K562 (cell line): ENCODE data around the gene CDH19. TPM values are rescaled to one million over a fixed set of nuclear protein-coding genes. Genes with fewer than 3 reads are reported as not detected.

ENCODE experiments used
- ATAC-seq: fragments of 200-7000 bp; cut with Tn5 transposase; 3 replicates; pipeline ENCODE4 v1.9.1; 2020; ENCODE audit warnings: moderate library complexity
- BruUV-seq: library from RNA; stranded (reverse); fragments of 400-500 nt; replicated peaks from 2 replicates; lab custom pipeline; 2021; lab: Mats Ljungman, UMichigan
- CTCF ChIA-PET: fragments of 300-600 bp; formaldehyde crosslinking; extraction: SDS; loops from one replicate; lab custom pipeline; 2021; ENCODE audit warnings: low intra/inter-chr PET ratio; lab: Yijun Ruan, JAX
- POLR2A ChIA-PET: fragments of 300-600, 350-650 bp; sonication (Branson Sonifier 250); formaldehyde crosslinking; extraction: SDS; loops from one replicate; lab custom pipeline; 2021; ENCODE audit warnings: antibody characterized with exemption, inconsistent platforms; lab: Yijun Ruan, JAX
- DNase-seq, 4 experiments: peaks; one replicate each; pipeline versions ENCODE4 v3.0.0 to v3.0.0-alpha.2; 2011 to 2018; ENCODE audit warnings: low spot score in 3 of 4, mixed read lengths in 3 of 4; ENCODE audit errors: extremely low read depth in 1 of 4
- FAIRE-seq: peaks from 2 replicates; lab custom pipeline; 2011; peaks lifted over from hg19 to GRCh38; lab: Jason Lieb, UNC
- H2AFZ ChIP-seq: 2 replicates; pipeline ENCODE4 v1.6.0; 2011; ENCODE audit warnings: low read depth, low read length, control low read depth, inconsistent platforms
- H3K27ac ChIP-seq: fragments of 200-600 bp; 3 replicates; pipeline ENCODE4 v1.8.0; 2011; ENCODE audit warnings: low read depth, mild to moderate bottlenecking, control low read depth, inconsistent platforms, low read length, moderate library complexity, mixed read lengths; ENCODE audit errors: extremely low read depth
- H3K27me3 ChIP-seq, 2 experiments: fragments of 300-600 bp in 1 of 2; 2 replicates in 1 of 2; 3 replicates in 1 of 2; pipeline versions ENCODE4 v1.6.0 to v1.8.0; 2011; ENCODE audit warnings: inconsistent platforms in 2 of 2, low read length in 2 of 2, mild to moderate bottlenecking in 1 of 2, mixed read lengths in 1 of 2, moderate library complexity in 1 of 2; ENCODE audit not compliant: control insufficient read depth in 2 of 2, insufficient read depth in 2 of 2
- H3K36me3 ChIP-seq: fragments of 300-600 bp; 3 replicates; pipeline ENCODE4 v1.8.0; 2011; ENCODE audit warnings: mild to moderate bottlenecking, low read length, inconsistent platforms; ENCODE audit not compliant: control insufficient read depth, insufficient read depth
- H3K4me1 ChIP-seq, 2 experiments: fragments of 200-600 bp in 1 of 2; replicated peaks in 1 of 2; 2 replicates in 1 of 2; 3 replicates in 1 of 2; pipeline versions ENCODE4 v1.5.1 to v1.8.0; 2011; ENCODE audit warnings: inconsistent platforms in 2 of 2, low read length in 2 of 2, mild to moderate bottlenecking in 1 of 2, mixed read lengths in 1 of 2, moderate library complexity in 1 of 2; ENCODE audit not compliant: control insufficient read depth in 2 of 2, insufficient read depth in 2 of 2
- H3K4me2 ChIP-seq: 2 replicates; pipeline ENCODE4 v1.6.1; 2011; ENCODE audit warnings: low read length, control low read depth, inconsistent platforms, mixed read lengths; ENCODE audit not compliant: insufficient read depth
- H3K4me3 ChIP-seq: fragments of 200-600 bp; sonication (generic), shearing (Covaris generic); 2 replicates; pipeline ENCODE4 v1.5.1; 2016; ENCODE audit warnings: control low read depth, inconsistent platforms
- H3K79me2 ChIP-seq: fragments of 200-600 bp; 3 replicates; pipeline ENCODE4 v1.8.0; 2011; ENCODE audit warnings: low read length, inconsistent platforms; ENCODE audit not compliant: control insufficient read depth, insufficient read depth
- H3K9ac ChIP-seq, 2 experiments: 2 replicates each; pipeline versions ENCODE4 v1.6.0 to v1.6.1; 2011; ENCODE audit warnings: low read depth in 2 of 2, low read length in 2 of 2, control low read depth in 1 of 2, inconsistent platforms in 1 of 2, mild to moderate bottlenecking in 1 of 2, mixed read lengths in 1 of 2; ENCODE audit not compliant: insufficient read depth in 1 of 2
- H3K9me1 ChIP-seq: one replicate; pipeline ENCODE4 v1.6.0; 2011; ENCODE audit warnings: inconsistent platforms, mild to moderate bottlenecking, low read length, moderate library complexity; ENCODE audit not compliant: control insufficient read depth, insufficient read depth
- H3K9me3 ChIP-seq: replicated peaks from 2 replicates; pipeline ENCODE4 v1.5.1; 2011; ENCODE audit warnings: low read depth, low read length, inconsistent platforms; ENCODE audit not compliant: control insufficient read depth, insufficient read depth
- H4K20me1 ChIP-seq: replicated peaks from 2 replicates; pipeline ENCODE4 v1.6.1; 2011; ENCODE audit warnings: low read length, inconsistent platforms, mixed read lengths; ENCODE audit not compliant: control insufficient read depth, insufficient read depth
- HCFC1 ChIP-seq: IDR thresholded peaks from 2 replicates; pipeline ENCODE4 v1.6.1; 2012; ENCODE audit warnings: low read depth, low read length, improper control_type of control experiment
- HDAC6 ChIP-seq: IDR thresholded peaks from 2 replicates; pipeline ENCODE4 v1.6.1; 2012; ENCODE audit warnings: low read depth, mild to moderate bottlenecking, control low read depth, inconsistent platforms, low read length, moderate library complexity
- HNRNPL ChIP-seq: fragments of 200-400 bp; formaldehyde crosslinking; IDR thresholded peaks from 2 replicates; pipeline ENCODE4 v1.6.1; 2017; ENCODE audit warnings: low read depth, mild to moderate bottlenecking, low read length
- ILF3 ChIP-seq: fragments of 450-650 bp; IDR thresholded peaks from 2 replicates; pipeline ENCODE4 v1.6.1; 2018; ENCODE audit warnings: antibody characterized with exemption, mild to moderate bottlenecking, moderate library complexity, borderline replicate concordance
- MAFF ChIP-seq: IDR thresholded peaks from 2 replicates; pipeline ENCODE4 v1.6.1; 2012; ENCODE audit warnings: low read length, improper control_type of control experiment
- MCM2 ChIP-seq: fragments of 450-650 bp; IDR thresholded peaks from 2 replicates; pipeline ENCODE4 v1.6.1; 2017; ENCODE audit warnings: low read depth, mild to moderate bottlenecking
- MCM3 ChIP-seq: fragments of 450-650 bp; IDR thresholded peaks from 2 replicates; pipeline ENCODE4 v1.6.1; 2016
- PHB ChIP-seq: fragments of 250-450 bp; sonication (Bioruptor Pico); IDR thresholded peaks from 2 replicates; pipeline ENCODE4 v1.5.0; 2021
- RFX7 ChIP-seq: fragments of 250-450 bp; sonication (Bioruptor Pico); IDR thresholded peaks from 2 replicates; pipeline ENCODE4 v1.5.1; 2021; ENCODE audit warnings: mild to moderate bottlenecking
- SMARCA4 ChIP-seq: fragments of 450-650 bp; IDR thresholded peaks from 2 replicates; pipeline ENCODE4 v1.6.1; 2016
- TCF3 ChIP-seq: sonication (generic); formaldehyde crosslinking; IDR thresholded peaks from 2 replicates; pipeline ENCODE4 v1.4.0; 2020; ENCODE audit warnings: mild to moderate bottlenecking, missing genetic modification reagents
- TOE1 ChIP-seq, 2 experiments: fragments of 450-650 bp in 1 of 2; sonication (generic) in 1 of 2; formaldehyde crosslinking in 1 of 2; IDR thresholded peaks; 2 replicates each; pipeline versions ENCODE4 v1.7.1 to v1.8.0; 2016 to 2022; ENCODE audit warnings: borderline replicate concordance in 2 of 2, mild to moderate bottlenecking in 2 of 2, antibody characterized with exemption in 1 of 2, inconsistent platforms in 1 of 2, low read depth in 1 of 2, missing genetic modification reagents in 1 of 2, moderate library complexity in 1 of 2
- TSHZ1 ChIP-seq: fragments of 250-450 bp; sonication (Bioruptor Pico); IDR thresholded peaks from 2 replicates; pipeline ENCODE4 v1.4.0; 2020; ENCODE audit warnings: mild to moderate bottlenecking, moderate library complexity
- ZC3H8 ChIP-seq: fragments of 450-650 bp; IDR thresholded peaks from 2 replicates; pipeline ENCODE4 v1.6.1; 2017
- ZNF408 ChIP-seq: fragments of 250-450 bp; sonication (Bioruptor Pico); IDR thresholded peaks from 2 replicates; pipeline ENCODE4 v1.4.0; 2020; ENCODE audit warnings: low read depth, mild to moderate bottlenecking, moderate library complexity
- ZNF449 ChIP-seq: fragments of 250-450 bp; sonication (Bioruptor Pico); IDR thresholded peaks from 2 replicates; pipeline ENCODE4 v1.8.0; 2022; ENCODE audit warnings: moderate library complexity, mild to moderate bottlenecking, inconsistent platforms
- ZNF766 ChIP-seq: fragments of 200-800 bp; sonication (Bioruptor generic); conservative IDR thresholded peaks from 2 replicates; pipeline ENCODE4 v1.6.1; 2016; ENCODE audit warnings: missing genetic modification characterization, missing compliant biosample characterization
- in situ Hi-C: fragments of 300-500 bp; cut with MboI; formaldehyde crosslinking; loops from 4 replicates; pipeline ENCODE4 v1.15.0; 2018; ENCODE audit warnings: inconsistent platforms, mixed read lengths
- intact Hi-C: fragments of 100-400 bp; cut with micrococcal nuclease; formaldehyde crosslinking; loops from 2 replicates; pipeline ENCODE4 v1.14.2; 2022
- polyA plus RNA-seq, 8 experiments: library from polyadenylated mRNA; depleted of rRNA in 4 of 8; stranded (reverse) in 5 of 8; unstranded in 3 of 8; fragments of >200 nt; fragmentation: Nextera tagmentation in 2 of 8; fragmentation: Illumina TruSeq in 1 of 8; extraction: Ambion mirVana in 2 of 8; extraction: Trizol in 1 of 8; gene quantifications; 2 replicates each; pipeline versions ENCODE4 v1.2.1 to v1.2.3, GENCODE V29; 2011 to 2014; ENCODE audit warnings: inconsistent platforms in 1 of 8, missing spikeins in 1 of 8
- total RNA-seq, 7 experiments: library from RNA; depleted of rRNA in 6 of 7; stranded (reverse); fragments of >200 nt in 6 of 7; fragmentation: Illumina TruSeq in 2 of 7; extraction: Trizol in 2 of 7; gene quantifications; 2 replicates each; pipeline versions ENCODE4 v1.2.1 to v1.2.3, GENCODE V29; 2011 to 2021; ENCODE audit warnings: low replicate concordance in 1 of 7
- TF ChIP-seq, protein P1 (sequence below): fragments of 250-450 bp; sonication (Bioruptor Pico); IDR thresholded peaks from 2 replicates; pipeline ENCODE4 v1.6.1; 2021; ENCODE audit warnings: mild to moderate bottlenecking

The CDH19 gene
- total and polyA plus RNA-seq, 9 of the 15 experiments (the other 6 are each of a cell fraction or from before 2014, with no cell fraction given) = not detected

GRCh38 chr18:66638856-66639629 lies 35.2 kb upstream of the CDH19 start (continued):
- TF ChIP-seq HNRNPL (no peak), TCF3 (CRISPR knock-in tag) (no peak), HCFC1 (no peak), ZNF766 (CRISPR knock-in tag) (no peak), SMARCA4 (no peak)

DNA sequence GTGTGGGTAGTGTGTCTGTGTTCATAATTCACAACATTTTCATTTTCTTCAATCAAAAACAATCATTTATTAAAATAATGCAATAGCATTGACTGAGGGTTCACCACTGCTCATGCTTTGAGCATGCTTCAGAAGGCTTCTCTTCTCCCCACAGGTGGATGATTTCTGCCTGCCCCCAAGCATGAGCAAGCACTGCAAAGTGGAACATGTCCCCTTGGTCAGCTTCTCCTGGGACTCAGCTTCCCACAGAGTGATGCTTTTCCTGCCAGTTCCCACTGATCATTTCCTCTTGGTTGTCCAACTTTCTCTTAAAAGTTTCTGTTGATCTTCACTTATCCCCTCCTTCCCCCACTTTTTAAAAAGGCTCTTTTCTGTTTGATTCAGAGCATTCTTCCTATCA lies 31.5 kb upstream of the CDH19 start:
- Histone ChIP-seq H3K9me3 (no peaks in the 10 kb centered on the region), H3K9me1 (no peaks in the 10 kb centered on the region), H3K36me3 (no peaks in the 10 kb centered on the region), H3K4me1 (no peaks in the 10 kb centered on the region), H3K79me2 (no peaks in the 10 kb centered on the region), H3K27ac (no peak overlapping the region), H4K20me1 (no peaks in the 10 kb centered on the region), H3K27me3 (no peaks in the 10 kb centered on the region), H3K9ac (no peak overlapping the region), H3K4me2 (no peak overlapping the region), H3K4me3 (no peak overlapping the region), H2AFZ (no peak overlapping the region)
- in situ Hi-C loops = no loop called here
- ChIA-PET CTCF (no interaction called here), POLR2A (no interaction called here)
- no peak for ATAC-seq
- intact Hi-C loops = no loop called here
- DNase-seq = no peak
- no TSS peak for BruUV-seq
- no peak for FAIRE-seq
- TF ChIP-seq PHB (CRISPR knock-in tag) (no peak), ZNF408 (CRISPR knock-in tag) (no peak), TSHZ1 (CRISPR knock-in tag) (no peak), ZNF449 (CRISPR knock-in tag) (no peak), MAFF (no peak), TOE1 (IDR thresholded peaks at IDR 0.05; ENCODE audit: borderline replicate concordance) (no peak), TOE1 (CRISPR knock-in tag; IDR thresholded peaks at IDR 0.05; ENCODE audit: borderline replicate concordance, low read depth) (no peak), RFX7 (no peak), MCM3 (no peak), HDAC6 (no peak), ZC3H8 (no peak), MCM2 (no peak), ILF3 (no peak)
- TF ChIP-seq, protein P1, sequence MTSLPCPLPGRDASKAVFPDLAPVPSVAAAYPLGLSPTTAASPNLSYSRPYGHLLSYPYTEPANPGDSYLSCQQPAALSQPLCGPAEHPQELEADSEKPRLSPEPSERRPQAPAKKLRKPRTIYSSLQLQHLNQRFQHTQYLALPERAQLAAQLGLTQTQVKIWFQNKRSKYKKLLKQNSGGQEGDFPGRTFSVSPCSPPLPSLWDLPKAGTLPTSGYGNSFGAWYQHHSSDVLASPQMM = no peak
